ENCODE results near the gene PRPS2.

Gene PRPS2

GRCh38 chrX:12814420-12814819 is 23.2 kb downstream of the PRPS2 start:
- no peak for DNase-seq (ENCODE audit: low read depth in 2 of 2)

- DNase-seq (ENCODE audit: low read depth in 2 of 2), result no peak
Observed at GRCh38 chrX:12817528-12817927, 26.3 kb downstream of the PRPS2 start.

GRCh38 chrX:12819222-12819621 is 28.0 kb downstream of the PRPS2 start:
- no peak for DNase-seq (ENCODE audit: low read depth in 2 of 2)

DNA sequence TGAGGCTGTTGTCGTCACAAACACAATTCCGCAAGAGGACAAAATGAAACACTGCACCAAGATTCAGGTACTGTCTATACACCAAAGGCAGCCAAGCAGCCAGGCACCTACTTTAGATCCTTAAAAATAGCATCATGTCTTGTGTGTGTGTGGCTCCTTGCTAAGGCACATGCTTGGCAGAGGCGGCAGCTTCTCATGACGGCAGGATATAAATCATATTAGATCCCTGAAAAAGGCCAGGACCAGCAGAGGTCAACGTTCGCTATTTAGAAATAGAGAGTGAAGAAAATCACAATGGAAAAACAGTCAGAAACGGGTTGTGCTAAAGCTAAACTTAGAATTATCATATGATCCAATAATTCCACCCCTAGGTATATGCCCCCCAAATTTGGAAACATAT is 29.5 kb downstream of the PRPS2 start:
- no peak for DNase-seq (ENCODE audit: low read depth in 2 of 2)

GRCh38 chrX:12824944-12825343 is 33.7 kb downstream of the PRPS2 start:
- no peak for DNase-seq (ENCODE audit: low read depth in 2 of 2)

GRCh38 chrX:12825801-12826200 is 34.6 kb downstream of the PRPS2 start:
- DNase-seq (ENCODE audit: low read depth in 2 of 2), result no peak

- DNase-seq (ENCODE audit: low read depth in 2 of 2), result no peak
Observed at GRCh38 chrX:12843061-12843667, 52.0 kb downstream of the PRPS2 start.

- no peak for DNase-seq (ENCODE audit: low read depth in 2 of 2)
Observed at GRCh38 chrX:12843668-12844279, 52.6 kb downstream of the PRPS2 start.

GRCh38 chrX:12844319-12844718 is 53.1 kb downstream of the PRPS2 start:
- no peak for DNase-seq (ENCODE audit: low read depth in 2 of 2)

- DNase-seq (ENCODE audit: low read depth in 2 of 2), result no peak
Observed at GRCh38 chrX:12865359-12865758, 74.1 kb downstream of the PRPS2 start.

DNA sequence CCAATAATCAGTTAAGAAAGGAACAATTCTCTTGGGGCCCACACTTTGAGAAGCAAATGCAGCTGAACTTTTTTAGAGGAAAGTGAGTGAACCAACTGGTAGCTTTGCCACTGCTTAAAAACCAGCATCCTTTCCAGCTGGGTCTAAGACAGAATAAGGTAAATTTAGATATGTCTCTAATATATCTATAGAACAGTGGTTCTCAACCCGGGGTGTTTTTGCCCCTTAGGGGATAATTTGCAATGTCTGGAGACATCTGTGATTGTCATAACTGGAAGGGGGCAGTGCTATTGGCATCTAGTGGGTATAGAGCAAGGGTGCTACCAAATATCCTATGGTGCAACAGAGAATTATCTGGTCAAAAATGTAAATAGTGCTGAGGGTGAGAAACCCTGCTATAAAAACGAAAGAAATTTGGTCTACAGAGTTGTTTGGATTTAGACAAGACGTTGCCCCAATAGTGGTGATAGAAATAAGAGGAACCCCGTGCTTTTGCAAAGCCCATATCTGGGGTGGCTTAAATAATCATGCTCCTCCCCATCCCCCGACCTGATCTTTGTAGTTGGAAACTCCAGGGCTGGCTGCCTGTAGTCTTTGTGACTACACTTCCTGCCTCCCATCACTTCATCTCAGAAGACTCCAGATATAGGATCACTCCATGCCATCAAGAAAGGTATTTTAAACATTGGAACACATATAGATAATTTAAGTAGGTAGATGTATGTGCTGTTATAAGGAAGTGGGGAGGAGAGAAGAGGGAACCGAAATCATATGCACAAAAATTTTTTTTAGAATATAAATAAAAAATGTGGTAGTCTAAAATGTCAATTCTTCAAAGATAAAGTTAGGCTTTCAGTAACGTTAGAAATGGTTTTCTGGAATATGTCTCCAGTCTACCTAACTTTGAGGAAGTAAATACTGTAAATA is 75.5 kb downstream of the PRPS2 start, which contains the start of gene TLR7:
TSS of gene TLR7 (plus strand) at position 622 of the 927 bp plus-strand sequence. CDS start 507 bp downstream, outside the sequence.
- DNase-seq (ENCODE audit: low read depth in 2 of 2), result no peak

- no peak for DNase-seq (ENCODE audit: low read depth in 2 of 2)
Observed at GRCh38 chrX:12867685-12868084, 76.5 kb downstream of the PRPS2 start.

GRCh38 chrX:12868747-12869146 is 77.5 kb downstream of the PRPS2 start:
- no peak for DNase-seq (ENCODE audit: low read depth in 2 of 2)

GRCh38 chrX:12871257-12871656 is 80.0 kb downstream of the PRPS2 start:
- DNase-seq (ENCODE audit: low read depth in 2 of 2), result no peak

- no peak for DNase-seq (ENCODE audit: low read depth in 2 of 2)
Observed at GRCh38 chrX:12872741-12873140, 81.5 kb downstream of the PRPS2 start.
